Fibroblast of upper back skin (primary cell): ENCODE measurements around the gene APOL6.
"Not testable (repeated sequence)": the region's sequence is repeated elsewhere in the genome, so short reads cannot be mapped to it uniquely, and the experiment has no call there.

Source experiments
- DNase-seq: peaks from one replicate; pipeline ENCODE4 v3.0.0-alpha.2; 2013

Gene APOL6

DNA sequence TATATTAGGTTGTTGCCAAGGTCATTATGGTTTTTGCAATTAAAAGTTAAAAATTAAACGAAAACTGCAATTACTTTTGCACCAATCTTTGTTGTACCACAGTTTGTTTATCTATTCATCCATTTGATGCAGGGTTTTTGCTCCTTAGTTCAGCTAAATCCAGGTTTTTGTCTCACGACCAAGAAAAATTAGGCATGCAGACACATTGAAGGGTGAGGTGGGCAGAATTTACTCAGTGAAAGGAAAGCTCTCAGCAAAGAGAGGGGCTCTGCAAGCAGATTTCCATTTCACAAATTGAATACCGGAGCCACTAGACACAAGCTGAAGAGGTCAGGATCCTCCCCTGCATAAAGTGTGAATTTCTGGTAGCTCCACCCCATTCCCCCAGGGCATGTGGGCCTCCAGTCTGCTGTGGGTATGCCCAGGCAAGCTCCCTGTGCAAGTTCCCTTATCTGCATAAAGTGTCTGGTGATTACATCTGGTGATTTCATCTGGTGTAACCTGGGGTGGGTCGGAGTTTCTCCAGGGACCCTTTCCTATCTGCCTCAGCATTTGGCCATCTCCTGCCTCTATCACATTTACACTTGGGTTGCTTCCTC, 33.3 kb downstream of the APOL6 start:
- no peak for DNase-seq

DNA sequence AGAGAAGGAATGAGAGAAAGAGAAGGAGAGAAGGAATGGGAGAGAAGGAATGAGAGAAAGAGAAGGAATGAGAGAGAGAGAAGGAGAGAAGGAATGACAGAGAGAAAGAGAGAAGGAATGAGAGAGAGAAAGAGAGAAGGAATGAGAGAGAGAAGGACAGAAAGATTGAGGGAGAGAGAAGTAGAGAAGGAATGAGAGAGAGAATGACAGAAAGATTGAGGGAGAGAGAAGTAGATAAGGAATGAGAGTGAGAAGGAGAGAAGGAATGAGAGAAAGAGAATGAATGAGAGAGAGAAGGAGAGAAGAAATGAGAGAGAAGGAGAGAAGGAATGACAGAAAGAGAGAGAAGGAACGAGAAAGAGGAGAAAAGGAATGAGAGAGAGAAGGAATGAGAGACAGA, 35.3 kb downstream of the APOL6 start:
- DNase-seq, result no peak

DNA sequence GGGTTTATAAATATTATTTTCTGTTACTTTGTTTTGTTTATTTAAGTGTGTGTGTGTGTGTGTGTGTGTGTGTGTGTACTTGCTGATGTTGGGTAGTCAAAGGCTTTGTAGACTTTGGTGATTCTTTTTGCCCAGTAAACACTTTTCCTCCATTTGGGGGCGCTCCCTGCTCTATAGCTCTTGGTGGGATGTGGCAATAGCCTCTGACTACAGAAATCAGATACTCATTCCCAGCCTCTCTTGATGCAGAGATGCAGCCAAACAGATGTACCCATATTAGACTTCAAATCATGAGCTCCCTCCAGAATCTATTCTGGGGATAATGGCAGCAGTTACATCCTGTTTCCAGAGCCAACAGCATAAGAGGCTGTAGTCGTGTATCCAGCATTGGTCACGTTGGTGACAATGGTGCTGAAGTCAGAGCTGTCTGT, 36.0 kb downstream of the APOL6 start:
- peak; percentile 38 for DNase-seq

DNA sequence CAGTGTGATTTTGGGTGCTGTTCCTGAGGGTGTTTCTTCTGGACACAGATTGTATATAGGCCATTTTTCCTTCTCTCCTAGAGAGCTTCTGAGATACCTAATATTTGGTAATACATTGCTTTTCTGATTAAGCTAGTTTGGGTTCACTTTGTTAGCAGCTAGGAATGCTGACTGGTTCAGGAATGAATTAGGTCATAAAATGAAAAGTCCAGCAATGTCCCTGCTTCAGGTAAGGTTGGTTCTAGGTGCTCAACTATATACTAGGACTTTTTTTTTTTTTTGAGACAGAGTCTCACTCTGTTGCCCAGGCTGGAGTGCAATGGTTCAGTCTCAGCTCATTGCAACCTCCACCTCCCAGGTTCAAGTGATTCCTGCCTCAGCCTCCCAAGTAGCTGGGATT, 36.5 kb downstream of the APOL6 start:
- DNase-seq, result no peak

DNA sequence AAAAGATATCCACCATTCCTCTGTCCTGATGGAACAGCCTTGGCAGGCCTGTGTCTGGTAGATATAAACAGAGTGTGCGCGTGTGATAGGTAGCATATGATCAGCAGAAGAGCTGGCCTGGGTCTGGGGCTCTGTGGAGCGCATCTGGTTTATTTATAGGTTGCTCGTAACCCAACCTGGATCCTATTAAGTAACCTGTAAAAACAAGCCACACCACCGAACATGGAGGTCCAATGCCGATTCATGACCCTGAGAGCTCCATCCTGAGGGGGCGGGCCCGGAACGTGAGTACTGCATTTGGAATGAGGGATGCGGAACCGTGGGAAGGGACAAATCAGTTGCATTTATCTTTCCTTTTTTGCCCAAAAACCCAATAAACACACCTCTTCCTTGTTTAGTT, 37.5 kb downstream of the APOL6 start:
- no peak for DNase-seq

DNA sequence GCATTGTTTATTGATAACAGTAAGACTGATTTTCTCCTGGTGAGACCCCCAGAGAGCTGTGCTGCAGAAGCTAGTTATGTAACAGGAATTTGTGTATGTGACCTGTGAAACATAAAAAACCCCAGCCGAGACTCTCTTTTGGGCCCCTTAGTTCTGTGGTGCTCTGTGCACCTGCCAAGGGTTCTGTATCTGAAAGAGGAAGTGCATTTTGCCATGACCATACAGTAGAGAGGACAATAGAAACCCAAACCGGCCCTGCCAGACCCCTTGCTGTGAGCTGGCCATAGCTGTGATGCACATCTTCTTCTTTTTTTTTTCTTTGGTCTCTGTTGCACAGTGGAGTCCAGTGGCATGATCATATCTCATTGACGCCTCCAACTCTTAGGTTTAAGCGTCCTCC, 38.1 kb downstream of the APOL6 start:
- no peak for DNase-seq

DNA sequence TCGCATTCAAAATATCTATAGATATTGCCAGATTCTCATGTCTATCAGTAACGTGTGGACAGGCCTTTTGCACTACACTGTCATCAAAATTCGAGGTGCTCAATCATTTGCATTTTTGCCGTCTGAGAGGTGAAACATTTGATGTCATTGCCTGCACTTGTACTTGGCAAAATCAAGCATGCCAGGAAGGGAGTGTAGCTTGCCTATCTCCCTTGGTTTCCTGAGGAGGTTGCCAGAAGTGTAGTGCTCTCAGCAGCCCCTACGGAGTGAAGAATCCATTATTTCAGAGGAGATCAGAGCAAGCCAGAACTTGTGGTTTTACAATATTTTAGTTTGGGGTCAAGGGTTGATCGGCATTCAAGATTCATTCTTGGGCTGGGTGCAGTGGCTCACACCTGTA, 39.2 kb downstream of the APOL6 start:
- no peak for DNase-seq

DNA sequence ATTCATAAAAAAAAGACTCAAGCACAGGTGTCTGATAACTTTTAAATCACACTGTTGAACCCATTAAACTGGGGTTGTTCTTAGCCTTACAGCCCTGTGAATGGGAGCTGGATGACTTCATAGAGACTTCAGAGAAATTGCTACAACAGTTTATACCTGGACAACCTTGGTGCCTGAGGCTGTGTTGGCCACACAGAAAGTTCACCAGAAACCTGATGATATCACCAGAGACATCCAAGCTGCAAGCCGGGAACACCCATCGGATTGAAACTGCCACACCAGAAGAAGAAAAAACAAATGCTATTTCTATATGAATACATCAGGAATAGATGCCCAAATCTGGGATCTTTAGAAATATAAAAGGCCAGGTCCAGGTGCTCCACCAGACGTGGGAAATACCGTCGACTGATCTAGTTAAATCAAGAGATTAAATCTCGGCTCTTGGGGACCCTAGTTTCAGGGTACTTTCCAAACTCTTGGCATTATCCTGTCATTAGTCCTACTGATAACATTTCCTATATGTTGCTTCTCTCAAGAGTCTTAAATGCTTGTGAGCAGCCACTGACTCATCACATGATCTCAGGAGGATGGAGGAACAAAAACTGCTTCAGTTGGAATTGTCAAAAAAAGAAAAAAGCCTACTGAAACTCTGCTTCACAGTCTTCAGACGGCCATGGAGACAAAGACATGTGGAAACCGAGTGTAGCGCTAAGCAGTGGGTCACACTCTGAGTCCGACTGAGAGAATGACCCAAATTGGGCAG, 40.8 kb downstream of the APOL6 start:
- no peak for DNase-seq

DNA sequence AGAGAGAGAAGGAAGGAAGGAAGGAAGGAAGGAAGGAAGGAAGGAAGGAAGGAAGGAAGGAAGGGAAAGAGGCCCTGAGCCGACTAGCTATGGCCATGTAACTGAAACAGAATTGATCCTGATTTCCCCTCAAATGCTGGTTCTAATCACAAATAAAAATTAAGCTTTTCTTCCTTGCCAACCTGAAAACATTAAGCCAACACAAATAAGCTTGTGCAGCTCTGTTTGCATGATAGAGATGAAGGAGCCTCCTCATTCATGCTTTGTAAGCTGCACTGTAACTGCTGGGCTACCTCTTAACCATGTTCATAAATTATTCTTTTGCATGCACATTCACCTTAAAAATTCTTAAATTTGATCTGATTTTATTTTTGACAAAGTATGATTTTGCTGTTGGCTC, 41.8 kb downstream of the APOL6 start:
- DNase-seq, result no peak

DNA sequence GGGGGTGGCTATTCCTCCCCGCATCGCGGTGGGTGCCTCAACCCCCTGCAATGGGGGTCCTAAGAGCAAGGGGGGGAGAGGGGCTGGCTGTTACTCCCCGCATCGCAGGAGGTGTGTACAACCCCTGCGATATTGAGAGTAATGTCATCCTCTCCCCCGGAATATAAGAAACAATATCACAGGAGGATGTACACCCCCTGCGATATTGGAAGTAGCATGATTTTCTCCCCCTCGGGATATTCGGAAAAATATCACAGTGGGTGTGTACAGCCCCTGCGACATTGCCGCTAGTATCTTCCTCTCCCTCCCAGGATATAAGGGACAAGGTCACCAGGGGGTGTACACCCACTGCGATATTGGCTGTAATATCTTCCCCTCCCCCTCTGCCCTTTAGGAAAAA, 47.0 kb downstream of the APOL6 start:
- no peak for DNase-seq

DNA sequence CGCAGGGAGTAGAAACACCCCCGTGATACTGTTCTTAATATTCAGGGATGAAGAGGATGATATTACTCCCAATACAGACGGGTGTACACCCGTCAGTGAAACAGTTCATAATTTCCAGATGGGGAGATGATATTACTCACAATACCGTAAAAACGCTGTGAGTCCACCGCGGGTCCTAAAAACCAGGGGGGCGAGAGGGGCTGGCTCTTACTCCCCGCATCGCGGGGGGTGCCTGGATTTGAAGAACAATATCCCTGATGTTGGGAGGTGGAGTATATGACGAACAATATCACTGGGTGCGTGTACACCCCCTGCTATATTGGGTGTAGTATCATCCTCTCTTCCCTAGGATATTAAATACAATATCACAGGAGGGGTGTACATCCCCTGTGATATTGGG, 48.9 kb downstream of the APOL6 start:
- no peak for DNase-seq

DNA sequence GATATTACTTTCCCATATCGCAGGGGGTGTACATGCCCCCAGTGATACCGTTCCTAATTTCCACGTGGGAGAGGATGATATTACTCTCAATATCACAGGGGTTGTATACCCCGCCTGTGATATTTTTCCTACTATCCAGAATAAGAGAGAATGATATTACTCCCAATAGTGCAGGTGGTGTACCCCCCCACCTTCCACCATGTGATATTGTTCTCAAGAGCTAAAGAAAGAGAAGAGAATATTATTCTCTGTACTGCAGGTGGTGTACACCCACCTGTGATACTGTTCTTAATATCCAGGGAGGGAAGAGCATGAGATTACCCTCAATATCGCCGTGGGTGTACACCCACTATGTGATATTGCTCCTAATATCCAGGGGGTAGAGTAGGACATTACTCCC, 51.6 kb downstream of the APOL6 start:
- not testable (repeated sequence) for DNase-seq

DNA sequence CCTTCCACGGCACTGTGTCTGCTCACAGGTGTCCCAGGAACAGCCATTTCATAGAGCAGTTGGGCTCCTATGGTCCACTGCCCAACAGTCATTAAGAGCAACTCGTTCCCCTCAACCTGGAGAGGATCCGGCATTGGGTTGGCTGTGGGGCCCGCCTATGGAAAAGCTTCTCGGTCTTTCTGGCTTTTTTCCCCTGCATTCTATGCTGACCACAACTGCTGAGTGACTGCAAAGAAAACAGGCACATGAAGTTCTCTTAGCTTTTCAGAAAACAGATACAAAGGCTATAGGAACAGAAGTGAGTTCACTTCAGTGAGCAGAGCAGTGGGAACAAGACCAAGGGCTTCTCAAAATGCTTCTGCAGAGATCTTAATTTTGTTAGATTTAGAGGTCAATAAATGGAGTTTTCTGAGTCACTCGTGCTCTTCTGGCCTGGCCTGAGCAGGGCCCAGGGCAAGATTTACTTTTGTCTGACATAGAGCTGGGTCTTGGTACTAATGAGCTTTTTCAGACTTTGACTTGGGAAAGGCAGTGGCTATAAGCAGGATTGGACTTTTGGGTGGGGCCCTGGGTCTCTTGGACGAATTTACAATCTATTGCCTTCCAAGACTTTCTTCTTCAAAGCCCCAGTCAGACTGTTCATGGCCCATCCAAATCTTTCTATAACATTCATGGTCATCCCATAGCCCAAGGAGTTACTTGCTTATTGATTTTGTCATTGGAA, 55.8 kb downstream of the APOL6 start:
- DNase-seq, result peak; percentile 17

DNA sequence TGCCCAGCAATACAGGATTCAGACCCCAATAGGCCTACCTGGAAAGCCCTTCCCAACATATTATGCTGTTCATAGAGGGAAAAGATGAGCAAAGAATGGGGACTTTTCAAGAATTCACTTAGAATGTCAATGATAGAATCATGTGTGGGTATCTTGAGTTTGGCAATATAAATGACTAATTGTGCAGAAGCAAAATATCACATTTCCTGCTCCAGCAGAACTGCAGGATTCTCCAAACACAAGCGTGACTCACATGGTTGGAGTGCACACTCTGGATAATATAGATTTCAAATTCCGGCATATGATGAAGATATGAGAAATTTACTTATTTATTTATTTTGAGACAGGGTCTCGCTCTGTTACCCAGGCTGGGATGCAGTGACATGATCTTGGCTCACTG, 56.9 kb downstream of the APOL6 start:
- DNase-seq, result peak; percentile 88

DNA sequence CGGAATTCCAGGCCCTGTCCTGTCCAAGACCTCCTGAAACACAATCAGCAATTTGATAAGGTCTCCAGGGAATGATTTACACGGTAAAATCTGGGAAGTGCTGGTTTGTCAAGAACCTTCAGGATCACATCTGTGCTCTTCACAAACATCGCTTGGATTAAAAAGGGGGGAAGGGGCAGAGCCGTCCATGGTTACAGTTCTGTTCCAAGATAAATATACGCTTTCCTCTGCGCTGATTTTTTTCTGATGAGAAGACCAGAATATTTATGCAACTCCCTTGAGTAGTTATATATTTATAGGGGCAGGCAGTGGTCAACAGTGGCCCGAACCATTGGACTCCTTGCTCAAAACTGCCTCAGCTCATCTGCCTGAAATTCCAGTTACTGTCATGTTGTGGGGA, 60.2 kb downstream of the APOL6 start:
- peak; percentile 27 for DNase-seq

DNA sequence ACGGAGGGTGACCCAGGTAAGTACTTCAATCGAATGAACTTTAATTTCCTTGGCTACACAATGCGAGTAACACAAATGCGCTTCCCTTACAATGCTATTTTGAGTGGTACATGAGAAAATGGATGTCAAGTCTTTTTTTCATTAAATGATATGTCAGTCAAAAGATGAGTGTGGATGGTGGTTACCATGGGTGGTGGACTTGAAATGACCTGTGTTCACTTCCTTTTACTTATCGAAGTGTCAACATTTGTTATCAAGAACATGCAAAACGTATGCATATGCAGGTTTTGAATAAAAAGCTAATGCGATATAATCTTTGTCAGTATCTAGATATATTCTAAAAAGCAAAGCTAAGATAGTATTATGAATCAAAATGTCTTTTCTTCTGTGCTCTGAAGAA, 60.7 kb downstream of the APOL6 start:
- DNase-seq, result no peak

DNA sequence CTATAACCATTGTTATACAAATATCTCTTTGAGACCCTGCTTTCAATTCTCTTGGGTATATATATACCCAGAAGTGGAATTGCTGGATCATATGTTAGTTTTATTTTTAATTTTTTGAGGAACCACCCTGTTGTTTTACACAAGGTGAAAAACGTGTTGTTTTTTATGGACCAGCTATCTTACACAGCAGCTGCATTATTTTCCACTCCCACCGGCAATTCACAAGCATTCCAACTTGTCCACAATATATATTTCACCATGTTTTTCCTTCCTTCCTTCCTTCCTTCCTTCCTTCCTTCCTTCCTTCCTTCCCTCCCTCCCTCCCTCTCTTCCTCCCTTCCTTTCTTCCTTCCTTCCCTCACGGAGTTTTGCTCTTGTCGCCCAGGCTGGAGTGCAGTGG, 63.1 kb downstream of the APOL6 start:
- no peak for DNase-seq

DNA sequence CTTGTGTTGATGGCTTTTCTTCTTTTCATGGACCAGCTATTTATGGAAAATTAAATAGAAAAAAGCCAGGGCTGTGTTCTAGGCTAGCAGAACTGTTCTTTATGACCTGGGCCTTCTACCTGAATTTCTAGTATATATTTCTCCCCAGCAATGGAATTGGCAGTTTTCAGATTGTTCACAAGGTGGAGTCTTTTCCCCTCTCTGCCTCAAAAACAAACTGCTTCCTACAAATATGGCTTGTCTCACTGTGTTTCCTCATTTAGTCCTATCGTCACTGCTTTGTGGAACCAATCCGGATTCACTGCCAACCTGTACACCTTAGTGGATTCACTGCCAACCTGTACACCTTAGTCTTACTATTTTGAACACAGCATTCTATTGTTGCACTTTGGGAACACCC, 64.4 kb downstream of the APOL6 start:
- DNase-seq, result no peak

DNA sequence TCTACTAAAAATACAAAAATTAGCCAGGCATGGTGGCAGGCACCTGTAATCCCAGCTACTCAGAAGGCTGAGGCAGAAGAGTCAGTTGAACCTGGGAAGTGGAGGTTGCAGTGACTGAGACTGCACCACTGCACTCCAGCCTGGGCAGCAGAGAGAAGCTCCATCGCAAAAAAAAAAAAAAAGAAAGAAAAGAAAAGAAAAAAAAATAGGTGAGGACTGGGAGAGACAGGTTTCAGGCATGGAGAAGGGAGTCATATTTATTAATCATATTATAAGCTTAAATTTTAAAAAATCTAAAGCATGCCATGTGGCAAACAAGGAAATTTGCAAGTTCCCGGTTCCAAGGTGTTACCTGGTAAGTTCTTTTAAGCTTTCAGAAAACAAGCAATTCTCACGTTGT, 69.3 kb downstream of the APOL6 start, which contains the start of gene APOL5:
Gene APOL5, plus strand, starts transcription at position 301 of the 400 bp plus-strand sequence. Its CDS starts 0 bp downstream, at position 301.
- DNase-seq, result no peak
